GM19468 (cell line): Measurements from ENCODE around the gene EPHB6.

ENCODE experiments used
- ATAC-seq: cut with Tn5 transposase; IDR thresholded peaks from one replicate; pipeline ENCODE4 v1.9.1; 2021; ENCODE audit warnings: mild to moderate bottlenecking, moderate library complexity, moderate number of reproducible peaks; ENCODE audit not compliant: unreplicated experiment; ENCODE audit errors: extremely low read depth

The EPHB6 gene

GRCh38 chr7:142913566-142913965 lies 58.7 kb downstream of the EPHB6 start:
- ATAC-seq, result no peak

GRCh38 chr7:142914121-142914520 lies 59.2 kb downstream of the EPHB6 start:
- ATAC-seq, result no peak

GRCh38 chr7:142915315-142915714 lies 60.4 kb downstream of the EPHB6 start:
- ATAC-seq, result no peak

- no peak for ATAC-seq
Observed at GRCh38 chr7:142916508-142916907, 61.6 kb downstream of the EPHB6 start.

GRCh38 chr7:142917447-142917846 lies 62.6 kb downstream of the EPHB6 start:
- ATAC-seq, result no peak

GRCh38 chr7:142918901-142919300 lies 64.0 kb downstream of the EPHB6 start:
- no peak for ATAC-seq

- ATAC-seq, result no peak
Observed at GRCh38 chr7:142919656-142920055, 64.8 kb downstream of the EPHB6 start.
